Activated CD8-positive, alpha-beta memory T cell treated with anti-CD3 and anti-CD28 coated beads, Interleukin-2, amount 50 U/mL, for 24 hours (primary cell): ENCODE measurements around the gene SFMBT2.
A peak's percentile ranks its signal among the peaks of the same experiment; 100 is the strongest.
"Not testable (repeated sequence)": the region's sequence is repeated elsewhere in the genome, so short reads cannot be mapped to it uniquely, and the experiment has no call there.

ENCODE experiments used
- DNase-seq: peaks from one replicate; pipeline ENCODE4 v3.0.0-alpha.2; 2020; ENCODE audit errors: extremely low read depth

Gene SFMBT2

GRCh38 chr10:7225133-7225532 lies 185.7 kb downstream of the SFMBT2 start:
- no peak for DNase-seq

DNA sequence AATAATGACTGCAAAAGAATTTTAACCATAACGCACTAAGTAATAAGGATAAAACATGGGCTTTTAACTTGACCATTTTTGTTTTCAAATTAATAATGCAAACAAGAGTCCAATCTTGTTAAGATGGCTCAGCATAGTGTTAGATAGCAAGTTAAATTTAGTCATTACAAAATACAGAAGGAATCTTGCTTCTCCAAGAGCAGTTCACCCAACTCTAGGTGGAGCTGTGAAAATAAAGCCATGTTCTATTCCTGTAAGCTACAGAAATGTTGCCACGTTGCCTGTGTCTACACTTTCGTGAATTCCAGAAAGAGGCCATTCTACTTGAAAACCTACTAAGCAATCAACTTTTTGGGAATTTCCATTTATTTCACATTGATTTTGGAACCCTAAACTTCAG lies 191.9 kb downstream of the SFMBT2 start:
- DNase-seq: no peak

DNA sequence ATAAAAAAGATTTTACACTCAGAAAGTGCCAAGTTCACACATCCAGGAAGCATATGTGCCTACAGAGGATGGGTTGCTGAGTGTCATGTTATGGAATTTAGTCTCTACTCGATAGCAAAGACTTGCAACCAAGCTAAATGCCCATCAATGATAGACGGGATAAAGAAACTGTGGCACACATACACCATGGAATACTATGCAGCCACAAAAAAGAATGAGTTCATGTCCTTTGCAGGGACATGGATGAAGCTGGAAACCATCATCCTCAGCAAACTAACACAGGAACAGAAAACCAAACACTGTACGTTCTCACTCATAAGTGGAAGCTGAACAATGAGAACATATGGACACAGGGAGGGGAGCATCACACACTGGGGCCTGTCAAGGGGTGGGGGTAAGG lies 198.1 kb downstream of the SFMBT2 start:
- DNase-seq: not testable (repeated sequence)

- DNase-seq: no peak
Measured at GRCh38 chr10:7211857-7212577, 198.8 kb downstream of the SFMBT2 start.

GRCh38 chr10:7210516-7210915 lies 200.3 kb downstream of the SFMBT2 start:
- DNase-seq: no peak

DNA sequence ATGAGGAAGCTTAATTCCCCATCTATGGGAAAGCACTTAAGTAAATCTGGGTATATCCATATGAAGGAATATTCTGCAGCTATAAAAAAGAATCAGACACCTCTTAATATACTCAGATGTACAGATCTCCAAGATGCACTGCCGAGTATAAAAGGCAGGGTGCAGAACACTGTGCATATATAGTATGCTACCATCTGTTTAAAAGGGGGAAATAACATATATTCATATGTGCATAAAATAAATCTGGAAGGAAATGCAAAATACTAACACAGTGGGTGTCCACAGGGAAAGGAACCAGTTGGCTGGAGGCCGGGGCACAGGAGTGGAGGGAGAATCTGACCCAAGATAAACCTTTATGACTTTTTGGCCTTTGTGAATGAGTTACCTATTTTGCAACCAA lies 201.4 kb downstream of the SFMBT2 start:
- DNase-seq: no peak

GRCh38 chr10:7206412-7207100 lies 204.3 kb downstream of the SFMBT2 start:
- DNase-seq: no peak

DNA sequence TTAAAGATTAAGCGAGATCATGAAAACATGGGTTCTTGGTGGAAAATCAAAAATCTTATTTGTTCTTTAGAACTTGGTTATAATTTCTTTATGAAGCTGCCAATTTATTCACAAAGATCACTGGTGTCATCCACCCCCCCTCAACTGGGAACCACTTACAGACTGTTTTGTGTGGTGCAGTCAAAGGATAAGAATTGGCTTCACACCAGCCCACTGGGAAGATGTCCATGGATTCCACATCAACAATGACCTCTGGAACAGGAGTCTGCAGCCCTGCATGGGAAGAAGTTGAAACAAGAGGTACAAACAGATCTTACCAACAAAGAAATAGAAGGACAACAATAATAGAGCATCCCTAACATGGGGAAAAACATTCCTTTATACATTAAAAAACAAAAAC lies 205.2 kb downstream of the SFMBT2 start:
- no peak for DNase-seq

DNA sequence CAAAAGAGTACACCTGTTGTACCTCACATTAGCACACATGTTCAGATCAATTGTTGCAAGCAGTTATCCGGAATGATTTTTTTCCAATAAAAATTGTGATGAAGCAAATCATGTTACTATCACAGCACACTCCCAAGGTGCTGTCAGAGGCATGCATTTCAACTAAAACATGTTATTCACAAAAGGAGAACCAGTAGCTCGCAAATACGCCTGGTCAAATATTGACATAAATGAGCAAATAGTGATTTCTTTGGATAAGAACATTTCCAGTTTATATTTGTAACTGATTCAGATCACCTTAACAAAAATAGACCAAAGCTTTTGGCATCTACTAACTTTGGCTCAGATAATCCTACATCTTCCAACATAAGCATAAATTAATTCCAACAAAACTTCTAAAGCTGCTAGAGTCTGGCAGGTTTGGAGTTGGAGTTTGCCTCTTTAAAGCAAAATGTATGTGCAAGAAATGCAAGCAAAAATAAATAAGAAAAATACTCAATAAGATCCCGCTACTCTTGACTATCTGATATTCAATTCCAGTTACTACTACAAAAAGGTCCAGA lies 208.0 kb downstream of the SFMBT2 start:
- DNase-seq: no peak

GRCh38 chr10:7199152-7199760 lies 211.6 kb downstream of the SFMBT2 start:
- DNase-seq: no peak

- DNase-seq: no peak
Measured at GRCh38 chr10:7196284-7196683, 214.6 kb downstream of the SFMBT2 start.

DNA sequence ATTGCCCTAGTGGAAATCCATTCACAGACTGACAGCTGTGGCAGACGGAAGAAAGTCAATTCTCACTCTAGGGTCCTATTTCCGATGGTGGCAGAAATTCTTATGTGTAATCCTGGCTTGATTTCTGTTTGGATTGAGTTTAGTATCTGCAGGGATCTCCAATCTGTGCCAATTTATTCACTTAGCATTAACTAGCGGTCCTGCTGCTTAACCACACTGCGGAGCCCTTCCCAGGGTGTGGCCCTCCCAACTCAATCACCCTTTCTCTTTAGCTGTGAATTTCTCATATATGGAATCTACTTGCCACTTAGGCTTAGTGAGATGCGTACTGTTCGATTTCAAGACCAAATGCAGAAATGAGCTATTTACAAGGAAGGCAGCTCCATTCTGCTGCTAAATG lies 215.7 kb downstream of the SFMBT2 start:
- DNase-seq: no peak

- no peak for DNase-seq
Measured at GRCh38 chr10:7194571-7194970, 216.3 kb downstream of the SFMBT2 start.

- peak; percentile 17 for DNase-seq
Measured at GRCh38 chr10:7193369-7193768, 217.5 kb downstream of the SFMBT2 start.

- DNase-seq: peak; percentile 10
Measured at GRCh38 chr10:7192831-7193361, 217.9 kb downstream of the SFMBT2 start.

DNA sequence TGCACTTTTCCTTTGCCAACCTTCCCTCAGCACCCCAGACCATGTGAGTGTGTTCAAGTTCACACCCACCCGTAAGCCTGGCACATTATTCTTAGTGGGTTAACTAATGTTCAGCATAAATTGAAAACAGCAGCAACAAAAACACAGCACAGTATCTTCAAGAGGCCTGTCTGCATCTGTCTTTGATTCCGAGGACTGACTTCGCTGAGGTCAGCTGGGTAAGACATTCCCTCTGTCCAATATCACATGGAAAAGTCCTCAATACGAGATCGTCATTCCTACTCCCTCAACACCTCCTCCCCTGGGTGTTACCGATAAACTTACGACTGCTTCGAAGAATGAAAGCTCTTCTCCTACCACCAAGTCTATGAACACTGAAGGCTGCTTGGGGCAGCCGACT lies 218.8 kb downstream of the SFMBT2 start:
- DNase-seq: no peak

- DNase-seq: not testable (repeated sequence)
Measured at GRCh38 chr10:7190772-7191171, 220.1 kb downstream of the SFMBT2 start.

DNA sequence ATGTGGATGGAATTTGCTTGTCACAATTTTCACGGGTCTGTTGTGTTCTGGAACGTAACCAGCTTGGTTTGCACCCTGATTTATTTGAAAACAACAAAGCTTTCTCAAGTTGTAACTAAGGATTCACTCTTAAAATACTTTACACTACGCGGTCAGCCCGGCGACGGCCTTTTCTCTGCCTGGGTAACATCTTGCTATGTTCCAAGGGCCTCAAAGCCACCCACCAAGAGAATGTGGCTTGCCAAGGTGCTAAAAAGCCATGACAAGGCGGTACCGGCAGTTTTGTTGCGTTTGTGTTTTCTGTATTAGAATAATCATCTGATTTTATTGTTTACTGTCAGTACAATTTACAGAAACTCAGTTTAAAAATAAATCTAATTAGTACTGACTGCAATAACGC lies 220.9 kb downstream of the SFMBT2 start:
- no peak for DNase-seq

- DNase-seq: no peak
Measured at GRCh38 chr10:7188456-7189050, 222.3 kb downstream of the SFMBT2 start.

GRCh38 chr10:7186387-7187018 lies 224.3 kb downstream of the SFMBT2 start:
- DNase-seq: no peak

- no peak for DNase-seq
Measured at GRCh38 chr10:7185367-7185690, 225.5 kb downstream of the SFMBT2 start.
